PC-3 (cell line): Measurements from ENCODE around the gene NOSTRIN.

Experiments
- CTCF ChIP-seq: fragments of 300-600 bp; sonication (generic); conservative IDR thresholded peaks from 2 replicates; pipeline ENCODE4 v1.5.1; 2017; ENCODE audit warnings: antibody characterized with exemption, low read depth, mild to moderate bottlenecking, low read length
- EZH2phosphoT487 ChIP-seq: fragments of 300-600 bp; sonication (generic); IDR thresholded peaks from 2 replicates; pipeline ENCODE4 v1.6.1; 2018; ENCODE audit warnings: mild to moderate bottlenecking, antibody characterized with exemption, low read length, borderline replicate concordance

GRCh38 chr2:168825126-168825525, 22.7 kb downstream of the NOSTRIN start:
- no peak for TF ChIP-seq EZH2phosphoT487
- TF ChIP-seq CTCF = no peak
